GM23338 (cell line): ENCODE measurements around the gene MEN1. TPM values are rescaled to one million over a fixed set of nuclear protein-coding genes. Genes with fewer than 3 reads are reported as not detected.
"Not testable (repeated sequence)": the region's sequence is repeated elsewhere in the genome, so short reads cannot be mapped to it uniquely, and the experiment has no call there.

Source experiments
- ATAC-seq: fragments of 200-7000 bp; cut with Tn5 transposase; 3 replicates; pipeline ENCODE4 v1.9.1; 2020
- DNase-seq: peaks from one replicate; pipeline ENCODE4 v3.0.0-alpha.2; 2015; ENCODE audit warnings: low spot score
- H2AFZ ChIP-seq: fragments of 200-600 bp; sonication (generic); 2 replicates; pipeline ENCODE4 v1.8.0; 2016; ENCODE audit warnings: antibody characterized with exemption, mild to moderate bottlenecking, moderate library complexity
- H3F3A ChIP-seq: fragments of 200-600 bp; sonication (generic); replicated peaks from 2 replicates; pipeline ENCODE4 v1.8.0; 2017; ENCODE audit warnings: antibody characterized with exemption, mixed run types, low read depth
- H3K27ac ChIP-seq: fragments of 200-600 bp; sonication (generic); 2 replicates; pipeline ENCODE4 v1.6.1; 2016; ENCODE audit warnings: low read depth
- H3K27me3 ChIP-seq: fragments of 200-600 bp; sonication (generic); 2 replicates; pipeline ENCODE4 v1.8.0; 2016; ENCODE audit warnings: mild to moderate bottlenecking, mixed run types, moderate library complexity; ENCODE audit not compliant: insufficient read depth
- H3K36me3 ChIP-seq: fragments of 200-600 bp; sonication (generic); 2 replicates; pipeline ENCODE4 v1.8.0; 2016; ENCODE audit warnings: mild to moderate bottlenecking; ENCODE audit not compliant: insufficient read depth
- H3K4me1 ChIP-seq: fragments of 200-600 bp; sonication (generic); 2 replicates; pipeline ENCODE4 v1.8.0; 2016; ENCODE audit warnings: mild to moderate bottlenecking, moderate library complexity; ENCODE audit not compliant: insufficient read depth
- H3K4me2 ChIP-seq: fragments of 200-600 bp; sonication (generic); 2 replicates; pipeline ENCODE4 v1.7.1; 2017; ENCODE audit warnings: mixed run types
- H3K4me3 ChIP-seq: fragments of 200-600 bp; sonication (generic); 2 replicates; pipeline ENCODE4 v1.6.1; 2016; ENCODE audit warnings: mixed run types
- H3K79me2 ChIP-seq: fragments of 200-600 bp; sonication (generic); replicated peaks from 2 replicates; pipeline ENCODE4 v1.8.0; 2017; ENCODE audit warnings: mild to moderate bottlenecking; ENCODE audit not compliant: insufficient read depth
- H3K9me2 ChIP-seq: fragments of 200-600 bp; sonication (generic); 2 replicates; pipeline ENCODE4 v1.8.0; 2017; ENCODE audit not compliant: insufficient read depth
- H4K20me1 ChIP-seq: fragments of 200-600 bp; sonication (generic); replicated peaks from 2 replicates; pipeline ENCODE4 v1.8.0; 2017; ENCODE audit warnings: mild to moderate bottlenecking; ENCODE audit not compliant: insufficient read depth
- H3K27ac Mint-ChIP-seq: 2 replicates; pipeline ENCODE4 v1.8.0; 2020; ENCODE audit warnings: inconsistent platforms, mild to moderate bottlenecking, moderate library complexity, mixed read lengths
- H3K27me3 Mint-ChIP-seq: 3 replicates; pipeline ENCODE4 v1.8.0; 2022; ENCODE audit warnings: low read depth, mild to moderate bottlenecking, moderate library complexity, mixed read lengths, inconsistent platforms; ENCODE audit not compliant: insufficient read depth, poor library complexity
- H3K36me3 Mint-ChIP-seq: 3 replicates; pipeline ENCODE4 v1.8.0; 2021; ENCODE audit warnings: low read depth, mild to moderate bottlenecking, inconsistent platforms, moderate library complexity, mixed read lengths
- H3K4me1 Mint-ChIP-seq: 3 replicates; pipeline ENCODE4 v1.8.0; 2020; ENCODE audit warnings: mild to moderate bottlenecking, inconsistent platforms, mixed read lengths
- H3K4me3 Mint-ChIP-seq: 3 replicates; pipeline ENCODE4 v1.8.0; 2021; ENCODE audit warnings: moderate library complexity, mild to moderate bottlenecking, inconsistent platforms, mixed read lengths
- H3K9me3 Mint-ChIP-seq: 3 replicates; pipeline ENCODE4 v1.8.0; 2020; ENCODE audit warnings: moderate library complexity, mild to moderate bottlenecking, inconsistent platforms, mixed read lengths
- CREB1 ChIP-seq: fragments of 250-450 bp; sonication (Bioruptor Pico); IDR thresholded peaks from 2 replicates; pipeline ENCODE4 v1.5.0; 2020; ENCODE audit warnings: low read depth, mild to moderate bottlenecking, moderate library complexity
- CTCF ChIP-seq, 2 experiments: fragments of 200-600 bp in 1 of 2; sonication (generic) in 1 of 2; conservative IDR thresholded peaks; 2 replicates each; pipeline versions ENCODE4 v1.5.1 to v1.6.1; 2016 to 2017; ENCODE audit warnings: antibody characterized with exemption in 2 of 2, low read depth in 2 of 2, mild to moderate bottlenecking in 2 of 2, moderate library complexity in 1 of 2
- EZH2 ChIP-seq: fragments of 200-600 bp; sonication (generic); IDR thresholded peaks from one replicate; pipeline ENCODE4 v1.8.0; 2017; ENCODE audit warnings: antibody characterized with exemption, mild to moderate bottlenecking, low read depth; ENCODE audit not compliant: unreplicated experiment
- JUNB ChIP-seq: IDR thresholded peaks from one replicate; pipeline ENCODE4 v1.6.1; 2016; ENCODE audit warnings: antibody characterized with exemption; ENCODE audit not compliant: unreplicated experiment
- STAT1 ChIP-seq: IDR thresholded peaks from one replicate; pipeline ENCODE4 v1.6.1; 2016; ENCODE audit warnings: antibody characterized with exemption; ENCODE audit not compliant: unreplicated experiment
- ZNF331 ChIP-seq: fragments of 250-450 bp; sonication (Bioruptor Pico); IDR thresholded peaks from 2 replicates; pipeline ENCODE4 v1.5.0; 2020; ENCODE audit warnings: low read depth, mild to moderate bottlenecking, moderate library complexity
- polyA plus RNA-seq: library from polyadenylated mRNA; unstranded; fragments of >200 nt; fragmentation: Nextera tagmentation; extraction: Ambion mirVana; gene quantifications from 2 replicates; pipeline ENCODE4 v1.2.1, GENCODE V29; 2016
- total RNA-seq: library from RNA; depleted of rRNA; stranded (reverse); fragments of >200 nt; shearing (Covaris generic); gene quantifications from 2 replicates; pipeline ENCODE4 v1.2.3, GENCODE V29; 2014
- TF ChIP-seq, protein P1 (sequence below): IDR thresholded peaks from one replicate; pipeline ENCODE4 v1.6.1; 2018; ENCODE audit warnings: antibody characterized with exemption; ENCODE audit not compliant: unreplicated experiment

MEN1 gene
- total and polyA plus RNA-seq, 2 experiments from 2014 or later = 31.6 to 45.2 TPM

- Histone ChIP-seq H2AFZ (peak overlapping the region; percentile 78; the same call in 1 of the 2 replicates), H3K79me2 (no peaks in the 10 kb centered on the region), H3K36me3 (no peaks in the 10 kb centered on the region), H3K4me1 (peaks cover 9% of the 10 kb centered on the region), H3K9me2 (no peaks in the 10 kb centered on the region), H3F3A (no peaks in the 10 kb centered on the region), H3K27ac (no peak overlapping the region), H4K20me1 (no peaks in the 10 kb centered on the region), H3K4me2 (no peak overlapping the region), H3K27me3 (no peaks in the 10 kb centered on the region), H3K4me3 (no peak overlapping the region)
- DNase-seq = no peak
- H3K36me3 Mint-ChIP-seq = no peaks in the 10 kb centered on the region
- ATAC-seq = no peak
- TF ChIP-seq CREB1 (CRISPR knock-in tag) (no peak), EZH2 (no peak), JUNB (no peak), ZNF331 (no peak), STAT1 (no peak), CTCF (conservative IDR thresholded peaks at IDR 0.05; ENCODE audit: low read depth in 2 of 2) (no peak)
- peaks cover 27% of the 10 kb centered on the region for H3K4me1 Mint-ChIP-seq
- H3K4me3 Mint-ChIP-seq = no peak overlapping the region
- peaks cover 15% of the 10 kb centered on the region for H3K27me3 Mint-ChIP-seq
- no peaks in the 10 kb centered on the region for H3K9me3 Mint-ChIP-seq
- no peak overlapping the region for H3K27ac Mint-ChIP-seq
Observed at GRCh38 chr11:64848214-64848825, 38.0 kb upstream of the MEN1 start.

DNA sequence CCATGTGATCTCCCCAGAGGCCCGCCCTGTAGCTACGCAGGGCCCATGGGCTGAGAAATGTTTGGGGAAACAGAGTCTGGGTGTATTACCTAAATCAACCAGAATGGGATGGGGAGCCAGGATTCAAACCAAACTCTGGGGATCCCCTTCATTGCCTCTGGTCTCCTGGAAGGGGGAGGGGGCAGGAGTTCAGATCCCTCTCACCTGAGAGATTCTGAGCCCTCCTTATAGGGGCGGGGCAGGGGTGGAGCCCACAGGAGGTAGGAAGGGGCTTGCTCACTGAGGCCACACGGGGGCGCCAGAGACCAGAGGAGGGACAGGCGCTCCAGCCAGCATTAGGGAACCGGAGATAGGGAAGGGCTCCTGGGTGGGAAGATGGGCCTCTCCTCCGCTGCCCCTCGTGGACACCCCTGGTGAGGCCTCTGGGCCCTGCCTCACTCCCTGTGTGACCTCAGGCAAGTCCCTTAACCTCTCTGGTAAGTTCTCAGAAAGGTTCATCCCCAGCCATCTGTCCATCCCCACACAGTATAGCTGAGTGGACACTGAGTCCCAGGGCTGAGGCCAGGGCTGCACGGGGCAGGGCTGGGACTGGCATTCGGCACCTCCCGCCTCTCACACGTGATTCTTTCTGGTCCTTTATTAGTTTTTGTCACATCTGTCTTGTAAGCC is 36.8 kb upstream of the MEN1 start:
- H3K36me3 ChIP-seq = no peaks in the 10 kb centered on the region
- ATAC-seq = peak; percentile 65
- DNase-seq = peak; percentile 98
- no peak overlapping the region; the same call in 2 of the 3 replicates for H3K4me3 Mint-ChIP-seq
- no peaks in the 10 kb centered on the region for H3K9me2 ChIP-seq
- peaks cover 15% of the 10 kb centered on the region for H3K27me3 Mint-ChIP-seq
- H3K27me3 ChIP-seq = no peaks in the 10 kb centered on the region
- H3K4me2 ChIP-seq = peak overlapping the region; percentile 23; the same call in 1 of the 2 replicates
- peak overlapping the region; percentile 11; the same call in 1 of the 2 replicates for H3K27ac ChIP-seq
- peaks cover 15% of the 10 kb centered on the region for H3K4me1 ChIP-seq
- no peaks in the 10 kb centered on the region for H4K20me1 ChIP-seq
- H3K79me2 ChIP-seq = no peaks in the 10 kb centered on the region
- H3K4me3 ChIP-seq = no peak overlapping the region
- TF ChIP-seq, protein P1, sequence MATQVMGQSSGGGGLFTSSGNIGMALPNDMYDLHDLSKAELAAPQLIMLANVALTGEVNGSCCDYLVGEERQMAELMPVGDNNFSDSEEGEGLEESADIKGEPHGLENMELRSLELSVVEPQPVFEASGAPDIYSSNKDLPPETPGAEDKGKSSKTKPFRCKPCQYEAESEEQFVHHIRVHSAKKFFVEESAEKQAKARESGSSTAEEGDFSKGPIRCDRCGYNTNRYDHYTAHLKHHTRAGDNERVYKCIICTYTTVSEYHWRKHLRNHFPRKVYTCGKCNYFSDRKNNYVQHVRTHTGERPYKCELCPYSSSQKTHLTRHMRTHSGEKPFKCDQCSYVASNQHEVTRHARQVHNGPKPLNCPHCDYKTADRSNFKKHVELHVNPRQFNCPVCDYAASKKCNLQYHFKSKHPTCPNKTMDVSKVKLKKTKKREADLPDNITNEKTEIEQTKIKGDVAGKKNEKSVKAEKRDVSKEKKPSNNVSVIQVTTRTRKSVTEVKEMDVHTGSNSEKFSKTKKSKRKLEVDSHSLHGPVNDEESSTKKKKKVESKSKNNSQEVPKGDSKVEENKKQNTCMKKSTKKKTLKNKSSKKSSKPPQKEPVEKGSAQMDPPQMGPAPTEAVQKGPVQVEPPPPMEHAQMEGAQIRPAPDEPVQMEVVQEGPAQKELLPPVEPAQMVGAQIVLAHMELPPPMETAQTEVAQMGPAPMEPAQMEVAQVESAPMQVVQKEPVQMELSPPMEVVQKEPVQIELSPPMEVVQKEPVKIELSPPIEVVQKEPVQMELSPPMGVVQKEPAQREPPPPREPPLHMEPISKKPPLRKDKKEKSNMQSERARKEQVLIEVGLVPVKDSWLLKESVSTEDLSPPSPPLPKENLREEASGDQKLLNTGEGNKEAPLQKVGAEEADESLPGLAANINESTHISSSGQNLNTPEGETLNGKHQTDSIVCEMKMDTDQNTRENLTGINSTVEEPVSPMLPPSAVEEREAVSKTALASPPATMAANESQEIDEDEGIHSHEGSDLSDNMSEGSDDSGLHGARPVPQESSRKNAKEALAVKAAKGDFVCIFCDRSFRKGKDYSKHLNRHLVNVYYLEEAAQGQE = no peak
- peak; percentile 97 to 98 for TF ChIP-seq CTCF (conservative IDR thresholded peaks at IDR 0.05; ENCODE audit: low read depth in 2 of 2)
- no peaks in the 10 kb centered on the region for H3K9me3 Mint-ChIP-seq
- H3F3A ChIP-seq = no peaks in the 10 kb centered on the region
- H3K27ac Mint-ChIP-seq = peak overlapping the region; percentile 92; the same call in 1 of the 2 replicates
- peak overlapping the region; percentile 61 for H2AFZ ChIP-seq
- peaks cover 39% of the 10 kb centered on the region for H3K4me1 Mint-ChIP-seq
- H3K36me3 Mint-ChIP-seq = no peaks in the 10 kb centered on the region

DNA sequence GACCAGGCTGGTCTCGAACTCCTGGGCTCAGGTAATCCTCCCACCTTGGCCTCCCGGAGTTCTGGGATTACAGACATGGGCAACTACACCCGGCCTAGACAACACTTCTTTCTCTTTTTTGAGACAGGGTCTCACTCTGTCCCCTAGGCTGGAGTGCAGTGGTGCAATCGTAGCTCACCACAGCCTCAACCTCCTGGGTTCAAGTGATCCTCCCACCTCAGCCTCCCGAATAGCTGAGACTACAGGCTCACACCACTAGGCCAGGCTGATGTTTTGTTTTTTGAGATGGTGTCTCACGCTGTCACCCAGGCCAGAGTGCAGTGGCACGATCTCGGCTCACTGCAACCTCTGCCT is 35.4 kb upstream of the MEN1 start:
- peak overlapping the region; percentile 84; the same call in 1 of the 3 replicates for H3K4me3 Mint-ChIP-seq
- not testable (repeated sequence) for H3K27ac Mint-ChIP-seq

More for the DNA sequence above, 35.4 kb upstream of the MEN1 start:
- not testable (repeated sequence) for H3K9me2 ChIP-seq, H3F3A ChIP-seq, H3K36me3 ChIP-seq, H3K36me3 Mint-ChIP-seq, H4K20me1 ChIP-seq, H2AFZ ChIP-seq, H3K4me2 ChIP-seq, H3K9me3 Mint-ChIP-seq, H3K27me3 ChIP-seq, DNase-seq, H3K4me3 ChIP-seq, H3K79me2 ChIP-seq, H3K27ac ChIP-seq, ATAC-seq
- Mint-ChIP-seq H3K4me1 (peaks cover 35% of the 10 kb centered on the region), H3K27me3 (peaks cover 15% of the 10 kb centered on the region)
- peaks cover 12% of the 10 kb centered on the region for H3K4me1 ChIP-seq
